Measurements from ENCODE around the gene TSPAN14.

Gene TSPAN14

GRCh38 chr10:80473096-80473657, 19.1 kb downstream of the TSPAN14 start:
- Histone ChIP-seq H3K9me3 (ENCODE audit: insufficient read depth, low read length) (no peaks in the 10 kb centered on the region), H3K27ac (ENCODE audit: low read depth, low read length) (no peak overlapping the region), H3K9me2 (replicated peaks; ENCODE audit: insufficient read depth, low read length) (no peaks in the 10 kb centered on the region), H3K27me3 (ENCODE audit: low read length) (no peaks in the 10 kb centered on the region), H3K4me3 (ENCODE audit: insufficient read depth, low read length, poor library complexity, severe bottlenecking) (no peak overlapping the region), H3K4me2 (ENCODE audit: low read depth, low read length, poor library complexity, severe bottlenecking) (no peak overlapping the region), H3K9ac (ENCODE audit: low read length) (no peak overlapping the region), H4K20me1 (ENCODE audit: low read depth, low read length) (no peaks in the 10 kb centered on the region; the same call in 1 of the 2 replicates), H2AFZ (ENCODE audit: low read depth, low read length, severe bottlenecking) (no peak overlapping the region), H3K79me2 (ENCODE audit: insufficient read depth, low read length) (no peaks in the 10 kb centered on the region), H3F3A (ENCODE audit: insufficient read depth) (no peaks in the 10 kb centered on the region), H3K36me3 (ENCODE audit: low read length) (no peaks in the 10 kb centered on the region)
- TF ChIP-seq CTCF (IDR thresholded peaks at IDR 0.05; ENCODE audit: insufficient read depth, low read length, poor library complexity, severe bottlenecking) (no peak), EZH2phosphoT487 (conservative IDR thresholded peaks at IDR 0.05; ENCODE audit: low read length) (no peak)

GRCh38 chr10:80473692-80474596, 19.8 kb downstream of the TSPAN14 start:
- H3F3A ChIP-seq (ENCODE audit: insufficient read depth): no peaks in the 10 kb centered on the region
- H2AFZ ChIP-seq (ENCODE audit: low read depth, low read length, severe bottlenecking): no peak overlapping the region
- H4K20me1 ChIP-seq (ENCODE audit: low read depth, low read length): no peaks in the 10 kb centered on the region
- no peak overlapping the region for H3K4me2 ChIP-seq (ENCODE audit: low read depth, low read length, poor library complexity, severe bottlenecking)
- no peaks in the 10 kb centered on the region for H3K27me3 ChIP-seq (ENCODE audit: low read length)
- no peaks in the 10 kb centered on the region for H3K36me3 ChIP-seq (ENCODE audit: low read length)
- no peaks in the 10 kb centered on the region for H3K79me2 ChIP-seq (ENCODE audit: insufficient read depth, low read length)
- H3K9ac ChIP-seq (ENCODE audit: low read length): no peak overlapping the region
- no peak for TF ChIP-seq EZH2phosphoT487 (conservative IDR thresholded peaks at IDR 0.05; ENCODE audit: low read length)
- TF ChIP-seq CTCF (IDR thresholded peaks at IDR 0.05; ENCODE audit: insufficient read depth, low read length, poor library complexity, severe bottlenecking): no peak
- H3K27ac ChIP-seq (ENCODE audit: low read depth, low read length): no peak overlapping the region
- H3K9me2 ChIP-seq (replicated peaks; ENCODE audit: insufficient read depth, low read length): no peaks in the 10 kb centered on the region
- H3K9me3 ChIP-seq (ENCODE audit: insufficient read depth, low read length): no peaks in the 10 kb centered on the region
- no peak overlapping the region for H3K4me3 ChIP-seq (ENCODE audit: insufficient read depth, low read length, poor library complexity, severe bottlenecking)

DNA sequence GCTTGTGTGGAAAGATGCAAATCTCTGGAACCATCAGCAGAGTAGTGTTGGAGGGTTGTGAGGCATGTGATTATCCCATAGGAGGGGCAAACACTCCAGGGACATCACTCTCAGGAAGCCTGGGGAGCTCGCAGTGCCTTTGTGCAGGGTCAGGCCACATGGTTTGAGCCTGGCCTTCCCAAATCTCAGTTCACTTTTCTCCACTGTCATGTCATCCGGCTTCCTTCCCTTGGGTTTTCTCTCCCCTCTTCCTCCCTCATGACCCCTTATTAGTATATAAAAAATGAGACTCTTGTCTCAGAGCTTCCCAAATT, 20.4 kb downstream of the TSPAN14 start:
- Histone ChIP-seq H3K27ac (ENCODE audit: low read depth, low read length) (no peak overlapping the region), H3K36me3 (ENCODE audit: low read length) (no peaks in the 10 kb centered on the region), H3K4me2 (ENCODE audit: low read depth, low read length, poor library complexity, severe bottlenecking) (no peak overlapping the region), H3K9ac (ENCODE audit: low read length) (no peak overlapping the region), H3K9me2 (replicated peaks; ENCODE audit: insufficient read depth, low read length) (no peaks in the 10 kb centered on the region), H3F3A (ENCODE audit: insufficient read depth) (no peaks in the 10 kb centered on the region), H4K20me1 (ENCODE audit: low read depth, low read length) (no peaks in the 10 kb centered on the region), H3K27me3 (ENCODE audit: low read length) (no peaks in the 10 kb centered on the region), H3K4me3 (ENCODE audit: insufficient read depth, low read length, poor library complexity, severe bottlenecking) (no peak overlapping the region), H3K79me2 (ENCODE audit: insufficient read depth, low read length) (no peaks in the 10 kb centered on the region), H3K9me3 (ENCODE audit: insufficient read depth, low read length) (no peaks in the 10 kb centered on the region), H2AFZ (ENCODE audit: low read depth, low read length, severe bottlenecking) (no peak overlapping the region)
- TF ChIP-seq CTCF (IDR thresholded peaks at IDR 0.05; ENCODE audit: insufficient read depth, low read length, poor library complexity, severe bottlenecking) (no peak), EZH2phosphoT487 (conservative IDR thresholded peaks at IDR 0.05; ENCODE audit: low read length) (no peak)
